AG04450 (cell line): ENCODE data around the gene MYO5A. TPM values are rescaled to one million over a fixed set of nuclear protein-coding genes. Genes with fewer than 3 reads are reported as not detected.

Source experiments
- CTCF ChIA-PET: fragments of 300-600, 350-600 bp; formaldehyde crosslinking; extraction: SDS; loops from one replicate; lab custom pipeline; 2022; ENCODE audit warnings: antibody characterized with exemption, inconsistent platforms; lab: Charles Lee
- POLR2A ChIA-PET: fragments of 350-600 bp; formaldehyde crosslinking; extraction: SDS; loops from one replicate; lab custom pipeline; 2021; ENCODE audit warnings: antibody characterized with exemption, inconsistent platforms; lab: Yijun Ruan, JAX
- DNase-seq: peaks from one replicate; pipeline ENCODE4 v3.0.0-alpha.2; 2011; ENCODE audit warnings: low read depth, low spot score
- H3K27ac ChIP-seq: one replicate; pipeline ENCODE4 v1.5.1; 2012; ENCODE audit warnings: low read depth, low read length, control low read depth
- H3K27me3 ChIP-seq: one replicate; pipeline ENCODE4 v1.6.0; 2012; ENCODE audit warnings: low read length; ENCODE audit not compliant: control insufficient read depth, insufficient read depth
- H3K4me3 ChIP-seq: 2 replicates; pipeline ENCODE4 v1.5.1; 2011; ENCODE audit warnings: mild to moderate bottlenecking, low read depth, low read length, control low read depth
- H3K9me3 ChIP-seq: 2 replicates; pipeline ENCODE4 v1.5.1; 2012; ENCODE audit warnings: low read length; ENCODE audit not compliant: control insufficient read depth, insufficient read depth
- CTCF ChIP-seq: IDR thresholded peaks from 2 replicates; pipeline ENCODE4 v1.5.1; 2011; ENCODE audit warnings: low read depth, low read length, control low read depth, inconsistent platforms
- polyA plus RNA-seq: library from polyadenylated mRNA; depleted of rRNA; stranded (reverse); fragments of >200 nt; gene quantifications from 2 replicates; pipeline ENCODE4 v1.2.3, GENCODE V29; 2011

The MYO5A gene
- polyA plus RNA-seq, 1 experiment, result 37.2 TPM

DNA sequence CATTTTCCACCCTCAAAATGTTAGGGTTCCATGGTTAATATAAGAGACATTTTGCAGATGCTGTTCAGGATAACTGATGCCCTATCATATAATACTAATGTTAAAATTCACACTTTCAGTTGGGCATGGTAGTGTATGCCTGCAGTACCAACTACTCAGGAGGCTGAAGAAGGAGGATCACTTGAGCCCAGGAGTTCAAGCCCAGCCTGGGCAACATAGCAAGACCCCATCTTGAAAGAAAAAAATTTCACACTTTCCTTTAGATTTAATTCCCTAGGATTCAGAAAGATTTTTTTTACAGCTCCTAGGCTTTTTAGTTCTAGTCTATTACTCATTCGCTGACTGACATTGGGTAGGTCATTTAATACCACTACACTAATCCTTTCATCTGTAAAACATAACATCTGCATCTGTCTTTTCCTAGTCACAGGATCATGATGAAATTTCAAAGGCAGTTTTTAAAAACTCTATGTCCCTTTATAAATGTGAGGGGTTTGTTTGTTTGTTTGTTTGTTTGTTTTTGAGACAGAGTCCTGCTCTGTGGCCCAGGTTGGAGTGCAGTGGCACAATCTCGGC lies 103.7 kb downstream of the MYO5A start:
- Histone ChIP-seq H3K9me3 (no peaks in the 10 kb centered on the region), H3K4me3 (no peak overlapping the region), H3K27me3 (no peaks in the 10 kb centered on the region), H3K27ac (no peak overlapping the region)
- TF ChIP-seq CTCF, result no peak
- ChIA-PET CTCF (no interaction called here), POLR2A (no interaction called here)
- DNase-seq, result no peak

- CTCF ChIA-PET, result no interaction called here
- no peak for TF ChIP-seq CTCF
- DNase-seq, result no peak
- Histone ChIP-seq H3K27me3 (no peaks in the 10 kb centered on the region), H3K4me3 (no peak overlapping the region), H3K27ac (no peak overlapping the region), H3K9me3 (no peaks in the 10 kb centered on the region)
- POLR2A ChIA-PET, result no interaction called here
Measured at GRCh38 chr15:52423852-52424251, 104.8 kb downstream of the MYO5A start.

GRCh38 chr15:52422001-52422400 lies 106.7 kb downstream of the MYO5A start:
- no peak for DNase-seq
- Histone ChIP-seq H3K4me3 (no peak overlapping the region), H3K27me3 (no peaks in the 10 kb centered on the region), H3K27ac (no peak overlapping the region), H3K9me3 (0 out of 2 replicates have a peak, but pooled peaks cover 3% of the 10 kb centered on the region)
- no peak for TF ChIP-seq CTCF
- ChIA-PET POLR2A (no interaction called here), CTCF (no interaction called here)

GRCh38 chr15:52421029-52421428 lies 107.7 kb downstream of the MYO5A start:
- POLR2A ChIA-PET, result no interaction called here
- Histone ChIP-seq H3K27ac (no peak overlapping the region), H3K9me3 (0 out of 2 replicates have a peak, but pooled peaks cover 3% of the 10 kb centered on the region), H3K27me3 (no peaks in the 10 kb centered on the region), H3K4me3 (no peak overlapping the region)
- no peak for DNase-seq
- CTCF ChIA-PET, result no interaction called here
- TF ChIP-seq CTCF, result no peak

- no peak for DNase-seq
- no peak for TF ChIP-seq CTCF
- CTCF ChIA-PET, result no interaction called here
- H3K27ac ChIP-seq, result no peak overlapping the region
- 0 out of 2 replicates have a peak, but pooled peaks cover 3% of the 10 kb centered on the region for H3K9me3 ChIP-seq
- H3K4me3 ChIP-seq, result no peak overlapping the region
- H3K27me3 ChIP-seq, result no peaks in the 10 kb centered on the region
- POLR2A ChIA-PET, result no interaction called here
Measured at GRCh38 chr15:52419494-52419893, 109.2 kb downstream of the MYO5A start.
